K562 (cell line): ENCODE results near the gene SELENOK. TPM values are rescaled to one million over a fixed set of nuclear protein-coding genes. Genes with fewer than 3 reads are reported as not detected.

ENCODE experiments used
- ATAC-seq: fragments of 200-7000 bp; cut with Tn5 transposase; 3 replicates; pipeline ENCODE4 v1.9.1; 2020; ENCODE audit warnings: moderate library complexity
- BruUV-seq: library from RNA; stranded (reverse); fragments of 400-500 nt; replicated peaks from 2 replicates; lab custom pipeline; 2021; lab: Mats Ljungman, UMichigan
- CTCF ChIA-PET: fragments of 300-600 bp; formaldehyde crosslinking; extraction: SDS; loops from one replicate; lab custom pipeline; 2021; ENCODE audit warnings: low intra/inter-chr PET ratio; lab: Yijun Ruan, JAX
- POLR2A ChIA-PET: fragments of 300-600, 350-650 bp; sonication (Branson Sonifier 250); formaldehyde crosslinking; extraction: SDS; loops from one replicate; lab custom pipeline; 2021; ENCODE audit warnings: antibody characterized with exemption, inconsistent platforms; lab: Yijun Ruan, JAX
- DNase-seq, 4 experiments: peaks; one replicate each; pipeline versions ENCODE4 v3.0.0 to v3.0.0-alpha.2; 2011 to 2018; ENCODE audit warnings: low spot score in 3 of 4, mixed read lengths in 3 of 4; ENCODE audit errors: extremely low read depth in 1 of 4
- FAIRE-seq: peaks from 2 replicates; lab custom pipeline; 2011; peaks lifted over from hg19 to GRCh38; lab: Jason Lieb, UNC
- H2AFZ ChIP-seq: 2 replicates; pipeline ENCODE4 v1.6.0; 2011; ENCODE audit warnings: low read depth, low read length, control low read depth, inconsistent platforms
- H3K27ac ChIP-seq: fragments of 200-600 bp; 3 replicates; pipeline ENCODE4 v1.8.0; 2011; ENCODE audit warnings: low read depth, mild to moderate bottlenecking, control low read depth, inconsistent platforms, low read length, moderate library complexity, mixed read lengths; ENCODE audit errors: extremely low read depth
- H3K27me3 ChIP-seq, 2 experiments: fragments of 300-600 bp in 1 of 2; 2 replicates in 1 of 2; 3 replicates in 1 of 2; pipeline versions ENCODE4 v1.6.0 to v1.8.0; 2011; ENCODE audit warnings: inconsistent platforms in 2 of 2, low read length in 2 of 2, mild to moderate bottlenecking in 1 of 2, mixed read lengths in 1 of 2, moderate library complexity in 1 of 2; ENCODE audit not compliant: control insufficient read depth in 2 of 2, insufficient read depth in 2 of 2
- H3K36me3 ChIP-seq: fragments of 300-600 bp; 3 replicates; pipeline ENCODE4 v1.8.0; 2011; ENCODE audit warnings: mild to moderate bottlenecking, low read length, inconsistent platforms; ENCODE audit not compliant: control insufficient read depth, insufficient read depth
- H3K4me1 ChIP-seq, 2 experiments: fragments of 200-600 bp in 1 of 2; replicated peaks in 1 of 2; 2 replicates in 1 of 2; 3 replicates in 1 of 2; pipeline versions ENCODE4 v1.5.1 to v1.8.0; 2011; ENCODE audit warnings: inconsistent platforms in 2 of 2, low read length in 2 of 2, mild to moderate bottlenecking in 1 of 2, mixed read lengths in 1 of 2, moderate library complexity in 1 of 2; ENCODE audit not compliant: control insufficient read depth in 2 of 2, insufficient read depth in 2 of 2
- H3K4me2 ChIP-seq: 2 replicates; pipeline ENCODE4 v1.6.1; 2011; ENCODE audit warnings: low read length, control low read depth, inconsistent platforms, mixed read lengths; ENCODE audit not compliant: insufficient read depth
- H3K4me3 ChIP-seq: fragments of 200-600 bp; sonication (generic), shearing (Covaris generic); 2 replicates; pipeline ENCODE4 v1.5.1; 2016; ENCODE audit warnings: control low read depth, inconsistent platforms
- H3K79me2 ChIP-seq: fragments of 200-600 bp; 3 replicates; pipeline ENCODE4 v1.8.0; 2011; ENCODE audit warnings: low read length, inconsistent platforms; ENCODE audit not compliant: control insufficient read depth, insufficient read depth
- H3K9ac ChIP-seq, 2 experiments: 2 replicates each; pipeline versions ENCODE4 v1.6.0 to v1.6.1; 2011; ENCODE audit warnings: low read depth in 2 of 2, low read length in 2 of 2, control low read depth in 1 of 2, inconsistent platforms in 1 of 2, mild to moderate bottlenecking in 1 of 2, mixed read lengths in 1 of 2; ENCODE audit not compliant: insufficient read depth in 1 of 2
- H3K9me1 ChIP-seq: one replicate; pipeline ENCODE4 v1.6.0; 2011; ENCODE audit warnings: inconsistent platforms, mild to moderate bottlenecking, low read length, moderate library complexity; ENCODE audit not compliant: control insufficient read depth, insufficient read depth
- H3K9me3 ChIP-seq: replicated peaks from 2 replicates; pipeline ENCODE4 v1.5.1; 2011; ENCODE audit warnings: low read depth, low read length, inconsistent platforms; ENCODE audit not compliant: control insufficient read depth, insufficient read depth
- H4K20me1 ChIP-seq: replicated peaks from 2 replicates; pipeline ENCODE4 v1.6.1; 2011; ENCODE audit warnings: low read length, inconsistent platforms, mixed read lengths; ENCODE audit not compliant: control insufficient read depth, insufficient read depth
- FOXJ3 ChIP-seq: sonication (generic); formaldehyde crosslinking; IDR thresholded peaks from 2 replicates; pipeline ENCODE4 v1.4.0; 2020; ENCODE audit warnings: mild to moderate bottlenecking, missing genetic modification reagents
- FOXK2 ChIP-seq, 2 experiments: fragments of 450-650 bp; IDR thresholded peaks in 1 of 2; conservative IDR thresholded peaks in 1 of 2; 2 replicates each; pipeline ENCODE4 v1.6.1; 2016; ENCODE audit warnings: low read depth in 2 of 2, mild to moderate bottlenecking in 1 of 2
- KDM4B ChIP-seq, 2 experiments: fragments of 450-650 bp in 1 of 2; sonication (generic) in 1 of 2; IDR thresholded peaks; 2 replicates each; pipeline ENCODE4 v1.6.1; 2016 to 2017; ENCODE audit warnings: borderline replicate concordance in 2 of 2, antibody characterized with exemption in 1 of 2, low read depth in 1 of 2, mild to moderate bottlenecking in 1 of 2
- LARP7 ChIP-seq: fragments of 450-650 bp; IDR thresholded peaks from 2 replicates; pipeline ENCODE4 v1.6.1; 2016
- MEIS2 ChIP-seq: fragments of 450-650 bp; IDR thresholded peaks from 2 replicates; pipeline ENCODE4 v1.6.1; 2014; ENCODE audit warnings: mild to moderate bottlenecking; ENCODE audit not compliant: partially characterized antibody
- MYC ChIP-seq, 2 experiments: fragments of 250-450 bp in 1 of 2; sonication (Bioruptor Pico) in 1 of 2; IDR thresholded peaks; 2 replicates each; pipeline versions ENCODE4 v1.5.1 to v1.6.1; 2012 to 2021; ENCODE audit warnings: low read depth in 2 of 2, borderline replicate concordance in 1 of 2, improper control_type of control experiment in 1 of 2, low read length in 1 of 2, mild to moderate bottlenecking in 1 of 2, moderate library complexity in 1 of 2
- NFXL1 ChIP-seq: fragments of 450-650 bp; formaldehyde crosslinking; IDR thresholded peaks from 2 replicates; pipeline ENCODE4 v1.4.0; 2021; ENCODE audit warnings: mild to moderate bottlenecking
- NR2F6 ChIP-seq: fragments of 450-650 bp; formaldehyde crosslinking; IDR thresholded peaks from 2 replicates; pipeline ENCODE4 v1.4.0; 2020; ENCODE audit warnings: mild to moderate bottlenecking
- PTTG1 ChIP-seq: fragments of 450-650 bp; IDR thresholded peaks from 2 replicates; pipeline ENCODE4 v1.6.1; 2016; ENCODE audit warnings: low read depth, mild to moderate bottlenecking, missing genetic modification characterization, missing compliant biosample characterization
- SAFB ChIP-seq: fragments of 200-400 bp; formaldehyde crosslinking; IDR thresholded peaks from 2 replicates; pipeline ENCODE4 v1.6.1; 2017; ENCODE audit warnings: low read depth, low read length, borderline replicate concordance
- SAP30 ChIP-seq: fragments of 200-600 bp; sonication (generic); IDR thresholded peaks from 2 replicates; pipeline ENCODE4 v1.6.1; 2012; ENCODE audit warnings: borderline replicate concordance, low read depth, mild to moderate bottlenecking, moderate library complexity, low read length, control low read depth, inconsistent platforms; ENCODE audit not compliant: insufficient read depth, poor library complexity, severe bottlenecking
- ZBTB40 ChIP-seq, 2 experiments: fragments of 450-650 bp in 1 of 2; sonication (generic) in 1 of 2; formaldehyde crosslinking in 1 of 2; IDR thresholded peaks; 2 replicates each; pipeline versions ENCODE4 v1.7.1 to v1.9.0; 2016 to 2022; ENCODE audit warnings: inconsistent platforms in 1 of 2, mild to moderate bottlenecking in 1 of 2, missing genetic modification reagents in 1 of 2
- ZNF282 ChIP-seq: sonication (generic); formaldehyde crosslinking; IDR thresholded peaks from 2 replicates; pipeline ENCODE4 v1.8.1; 2023; ENCODE audit warnings: missing genetic modification reagents
- WGBS: fragments of 100-300 bp; shearing (Covaris generic); methylation state at CpG from one replicate; pipeline ENCODE4 v1.1.6; 2016; ENCODE audit warnings: low coverage, mixed read lengths; ENCODE audit not compliant: insufficient coverage; ENCODE audit errors: missing lambda C conversion rate; 5-methylcytosine and 5-hydroxymethylcytosine counted together
- in situ Hi-C: fragments of 300-500 bp; cut with MboI; formaldehyde crosslinking; loops from 4 replicates; pipeline ENCODE4 v1.15.0; 2018; ENCODE audit warnings: inconsistent platforms, mixed read lengths
- intact Hi-C: fragments of 100-400 bp; cut with micrococcal nuclease; formaldehyde crosslinking; loops from 2 replicates; pipeline ENCODE4 v1.14.2; 2022
- polyA plus RNA-seq, 8 experiments: library from polyadenylated mRNA; depleted of rRNA in 4 of 8; stranded (reverse) in 5 of 8; unstranded in 3 of 8; fragments of >200 nt; fragmentation: Nextera tagmentation in 2 of 8; fragmentation: Illumina TruSeq in 1 of 8; extraction: Ambion mirVana in 2 of 8; extraction: Trizol in 1 of 8; gene quantifications; 2 replicates each; pipeline versions ENCODE4 v1.2.1 to v1.2.3, GENCODE V29; 2011 to 2014; ENCODE audit warnings: inconsistent platforms in 1 of 8, missing spikeins in 1 of 8
- total RNA-seq, 7 experiments: library from RNA; depleted of rRNA in 6 of 7; stranded (reverse); fragments of >200 nt in 6 of 7; fragmentation: Illumina TruSeq in 2 of 7; extraction: Trizol in 2 of 7; gene quantifications; 2 replicates each; pipeline versions ENCODE4 v1.2.1 to v1.2.3, GENCODE V29; 2011 to 2021; ENCODE audit warnings: low replicate concordance in 1 of 7

The SELENOK gene
- total and polyA plus RNA-seq, 9 of the 15 experiments (the other 6 are each of a cell fraction or from before 2014, with no cell fraction given): 18.3 to 164 (median 34.8) TPM

GRCh38 chr3:53835257-53835656 is 56.4 kb downstream of the SELENOK start:
- Histone ChIP-seq H3K4me2 (no peak overlapping the region), H3K79me2 (no peaks in the 10 kb centered on the region), H2AFZ (no peak overlapping the region), H3K9me1 (no peaks in the 10 kb centered on the region), H3K9ac (no peak overlapping the region), H3K27ac (no peak overlapping the region), H3K27me3 (no peaks in the 10 kb centered on the region; a peak in 1 of 5 replicates), H4K20me1 (no peaks in the 10 kb centered on the region), H3K9me3 (no peaks in the 10 kb centered on the region), H3K4me1 (no peaks in the 10 kb centered on the region), H3K36me3 (no peaks in the 10 kb centered on the region), H3K4me3 (no peak overlapping the region)
- TF ChIP-seq NR2F6 (CRISPR knock-in tag) (no peak), LARP7 (no peak), SAFB (no peak), NFXL1 (CRISPR knock-in tag) (no peak), MEIS2 (no peak), MYC (IDR thresholded peaks at IDR 0.05; ENCODE audit: low read depth, low read length) (no peak), MYC (CRISPR knock-in tag; IDR thresholded peaks at IDR 0.05; ENCODE audit: borderline replicate concordance, low read depth) (no peak), ZBTB40 (IDR thresholded peaks at IDR 0.05) (no peak), ZBTB40 (CRISPR knock-in tag; IDR thresholded peaks at IDR 0.05) (no peak), FOXK2 (conservative IDR thresholded peaks at IDR 0.05 in 1 of 2, IDR thresholded peaks at IDR 0.05 in 1 of 2; ENCODE audit: low read depth in 2 of 2) (no peak), SAP30 (no peak), KDM4B (IDR thresholded peaks at IDR 0.05; ENCODE audit: borderline replicate concordance in 2 of 2, low read depth in 1 of 2) (no peak), FOXJ3 (no peak), PTTG1 (tag) (no peak), ZNF282 (CRISPR knock-in tag) (no peak)
- intact Hi-C loops: no loop called here
- POLR2A ChIA-PET: interaction anchor here (0.8 kb wide), 1 partner anchor 11 kb away, joined by 3 read pairs; no protein-coding TSS in a partner anchor
- FAIRE-seq (no peak), DNase-seq (no peak), ATAC-seq (no peak)
- BruUV-seq: no TSS peak
- in situ Hi-C loops: no loop called here
- CTCF ChIA-PET: no interaction called here
- WGBS: 0% methylated on average over 1 of the region's 1 CpG
